Neural cell (in vitro differentiated cells): Measurements from ENCODE around the gene PLXNA2. TPM values are rescaled to one million over a fixed set of nuclear protein-coding genes. Genes with fewer than 3 reads are reported as not detected.

Source experiments
- H2AFZ ChIP-seq: fragments of 200-600, 300-800 bp; sonication (generic), shearing (Covaris generic); 2 replicates; pipeline ENCODE4 v1.6.0; 2014; ENCODE audit warnings: low read depth, mild to moderate bottlenecking, antibody characterized with exemption, low read length, moderate library complexity
- H3F3A ChIP-seq: fragments of 200-600 bp; shearing (Covaris generic); 2 replicates; pipeline ENCODE4 v1.6.1; 2016; ENCODE audit warnings: mild to moderate bottlenecking, moderate library complexity, mixed read lengths, antibody characterized with exemption, low read length; ENCODE audit not compliant: insufficient read depth, poor library complexity, severe bottlenecking
- H3K27ac ChIP-seq: fragments of 200-600, 300-800 bp; sonication (generic), shearing (Covaris generic); 2 replicates; pipeline ENCODE4 v1.5.1; 2014; ENCODE audit warnings: mild to moderate bottlenecking, low read length, moderate library complexity
- H3K27me3 ChIP-seq: fragments of 300-800, 200-600 bp; sonication (generic), shearing (Covaris generic); 2 replicates; pipeline ENCODE4 v1.6.0; 2014; ENCODE audit warnings: mild to moderate bottlenecking, low read depth, low read length, moderate library complexity; ENCODE audit not compliant: insufficient read depth
- H3K36me3 ChIP-seq: fragments of 300-800, 200-600 bp; sonication (generic), shearing (Covaris generic); 2 replicates; pipeline ENCODE4 v1.5.1; 2014; ENCODE audit warnings: mild to moderate bottlenecking, antibody characterized with exemption, low read length, moderate library complexity; ENCODE audit not compliant: insufficient read depth
- H3K4me2 ChIP-seq: fragments of 300-800, 200-600 bp; sonication (generic), shearing (Covaris generic); 2 replicates; pipeline ENCODE4 v1.6.0; 2014; ENCODE audit warnings: mild to moderate bottlenecking, low read length
- H3K4me3 ChIP-seq: fragments of 300-800, 200-600 bp; sonication (generic), shearing (Covaris generic); 2 replicates; pipeline ENCODE4 v1.5.1; 2014; ENCODE audit warnings: mild to moderate bottlenecking, low read length, moderate library complexity
- H3K79me2 ChIP-seq: fragments of 200-600 bp; shearing (Covaris generic); replicated peaks from 2 replicates; pipeline ENCODE4 v1.6.0; 2014; ENCODE audit warnings: mild to moderate bottlenecking, low read length, moderate library complexity; ENCODE audit not compliant: insufficient read depth
- H3K9ac ChIP-seq: fragments of 300-800, 200-600 bp; sonication (generic), shearing (Covaris generic); 2 replicates; pipeline ENCODE4 v1.6.1; 2016; ENCODE audit warnings: mild to moderate bottlenecking, low read length, mixed read lengths
- H3K9me2 ChIP-seq: fragments of 200-600 bp; shearing (Covaris generic); 2 replicates; pipeline ENCODE4 v1.6.1; 2016; ENCODE audit warnings: mild to moderate bottlenecking, low read length, mixed read lengths; ENCODE audit not compliant: insufficient read depth
- H3K9me3 ChIP-seq: fragments of 200-600, 300-800 bp; sonication (generic), shearing (Covaris generic); 2 replicates; pipeline ENCODE4 v1.6.1; 2016; ENCODE audit warnings: mild to moderate bottlenecking, mixed run types, low read length, moderate library complexity, mixed read lengths
- H4K20me1 ChIP-seq: fragments of 200-600 bp; shearing (Covaris generic); 2 replicates; pipeline ENCODE4 v1.6.1; 2016; ENCODE audit warnings: mild to moderate bottlenecking, mixed run types; ENCODE audit not compliant: insufficient read depth
- CTCF ChIP-seq: fragments of 450-650 bp; IDR thresholded peaks from 2 replicates; pipeline ENCODE4 v1.5.1; 2014; ENCODE audit warnings: antibody characterized with exemption, mild to moderate bottlenecking, moderate library complexity; ENCODE audit not compliant: poor library complexity, severe bottlenecking
- EP300 ChIP-seq: fragments of 450-650 bp; conservative IDR thresholded peaks from 2 replicates; pipeline ENCODE4 v1.6.1; 2014; ENCODE audit warnings: antibody characterized with exemption, mild to moderate bottlenecking, moderate library complexity; ENCODE audit not compliant: poor library complexity, severe bottlenecking
- EZH2 ChIP-seq: fragments of 200-600, 300-800 bp; shearing (Covaris generic), sonication (generic); IDR thresholded peaks from 2 replicates; pipeline ENCODE4 v1.6.1; 2014; ENCODE audit warnings: antibody characterized with exemption, low read length, borderline replicate concordance, mild to moderate bottlenecking; ENCODE audit not compliant: insufficient read depth, poor library complexity, severe bottlenecking
- MXI1 ChIP-seq: fragments of 450-650 bp; conservative IDR thresholded peaks from 2 replicates; pipeline ENCODE4 v1.6.1; 2014; ENCODE audit warnings: antibody characterized with exemption, mild to moderate bottlenecking; ENCODE audit not compliant: poor library complexity, severe bottlenecking
- POLR2AphosphoS5 ChIP-seq: IDR thresholded peaks from 2 replicates; pipeline ENCODE4 v1.6.1; 2012
- RAD21 ChIP-seq: fragments of 450-650 bp; conservative IDR thresholded peaks from 2 replicates; pipeline ENCODE4 v1.6.1; 2014; ENCODE audit warnings: antibody characterized with exemption, mild to moderate bottlenecking, moderate library complexity
- REST ChIP-seq: IDR thresholded peaks from 2 replicates; pipeline ENCODE4 v1.6.1; 2012; ENCODE audit warnings: borderline replicate concordance
- SMC3 ChIP-seq: fragments of 450-650 bp; conservative IDR thresholded peaks from 2 replicates; pipeline ENCODE4 v1.6.1; 2014; ENCODE audit warnings: antibody characterized with exemption, mild to moderate bottlenecking, moderate library complexity; ENCODE audit not compliant: poor library complexity
- TAF1 ChIP-seq: IDR thresholded peaks from 2 replicates; pipeline ENCODE4 v1.6.1; 2012; ENCODE audit warnings: low read depth
- polyA plus RNA-seq: library from polyadenylated mRNA; depleted of rRNA; stranded (reverse); fragments of >200 nt; gene quantifications from 2 replicates; pipeline ENCODE4 v1.2.3, GENCODE V29; 2014

Gene PLXNA2
- polyA plus RNA-seq, 1 donor from 2014 or later, result 30.6 TPM

- Histone ChIP-seq H4K20me1 (peaks cover 23% of the 10 kb centered on the region), H3K79me2 (peaks cover 79% of the 10 kb centered on the region), H2AFZ (no peak overlapping the region), H3K9me3 (no peaks in the 10 kb centered on the region), H3K27me3 (no peaks in the 10 kb centered on the region), H3K36me3 (peaks cover 5% of the 10 kb centered on the region), H3K27ac (peak overlapping the region; percentile 20), H3F3A (no peaks in the 10 kb centered on the region), H3K9me2 (no peaks in the 10 kb centered on the region), H3K4me2 (peak overlapping the region; percentile 95), H3K9ac (peak overlapping the region; percentile 95), H3K4me3 (peak overlapping the region; percentile 95)
- no peak for TF ChIP-seq MXI1
- TF ChIP-seq REST, result no peak
- no peak for TF ChIP-seq RAD21
- TF ChIP-seq EZH2, result no peak
- TF ChIP-seq EP300, result no peak
- no peak for TF ChIP-seq SMC3
- TF ChIP-seq TAF1, result no peak
- no peak for TF ChIP-seq POLR2AphosphoS5
- TF ChIP-seq CTCF, result no peak
These were observed 3.4 kb downstream of the PLXNA2 start for GRCh38 chr1:208240662-208241355.

GRCh38 chr1:208239473-208240381, 4.5 kb downstream of the PLXNA2 start:
- Histone ChIP-seq H3K79me2 (peaks cover 90% of the 10 kb centered on the region), H2AFZ (no peak overlapping the region), H3K36me3 (peaks cover 5% of the 10 kb centered on the region), H3K9me2 (no peaks in the 10 kb centered on the region), H3K4me3 (peak overlapping the region; percentile 95), H3F3A (no peaks in the 10 kb centered on the region), H3K9me3 (no peaks in the 10 kb centered on the region), H4K20me1 (peaks cover 29% of the 10 kb centered on the region), H3K27me3 (no peaks in the 10 kb centered on the region), H3K4me2 (peak overlapping the region; percentile 95), H3K9ac (peak overlapping the region; percentile 95), H3K27ac (peak overlapping the region; percentile 67)
- TF ChIP-seq EP300, result no peak
- peak; percentile 16 for TF ChIP-seq CTCF
